OCI-LY7 (cell line): ENCODE data around the gene SCN3A.

ENCODE experiments used
- EZH2phosphoT487 ChIP-seq: fragments of 200-600 bp; sonication (generic); IDR thresholded peaks from 2 replicates; pipeline ENCODE4 v1.6.1; 2018; ENCODE audit warnings: low read depth, borderline replicate concordance, mild to moderate bottlenecking, mixed run types, antibody characterized with exemption, low read length, moderate library complexity, mixed read lengths
- TF ChIP-seq, protein P1 (sequence below): fragments of 200-600 bp; sonication (generic); conservative IDR thresholded peaks from 2 replicates; pipeline ENCODE4 v1.5.1; 2014; ENCODE audit warnings: mild to moderate bottlenecking, antibody characterized with exemption, low read length, moderate library complexity, mixed read lengths

DNA sequence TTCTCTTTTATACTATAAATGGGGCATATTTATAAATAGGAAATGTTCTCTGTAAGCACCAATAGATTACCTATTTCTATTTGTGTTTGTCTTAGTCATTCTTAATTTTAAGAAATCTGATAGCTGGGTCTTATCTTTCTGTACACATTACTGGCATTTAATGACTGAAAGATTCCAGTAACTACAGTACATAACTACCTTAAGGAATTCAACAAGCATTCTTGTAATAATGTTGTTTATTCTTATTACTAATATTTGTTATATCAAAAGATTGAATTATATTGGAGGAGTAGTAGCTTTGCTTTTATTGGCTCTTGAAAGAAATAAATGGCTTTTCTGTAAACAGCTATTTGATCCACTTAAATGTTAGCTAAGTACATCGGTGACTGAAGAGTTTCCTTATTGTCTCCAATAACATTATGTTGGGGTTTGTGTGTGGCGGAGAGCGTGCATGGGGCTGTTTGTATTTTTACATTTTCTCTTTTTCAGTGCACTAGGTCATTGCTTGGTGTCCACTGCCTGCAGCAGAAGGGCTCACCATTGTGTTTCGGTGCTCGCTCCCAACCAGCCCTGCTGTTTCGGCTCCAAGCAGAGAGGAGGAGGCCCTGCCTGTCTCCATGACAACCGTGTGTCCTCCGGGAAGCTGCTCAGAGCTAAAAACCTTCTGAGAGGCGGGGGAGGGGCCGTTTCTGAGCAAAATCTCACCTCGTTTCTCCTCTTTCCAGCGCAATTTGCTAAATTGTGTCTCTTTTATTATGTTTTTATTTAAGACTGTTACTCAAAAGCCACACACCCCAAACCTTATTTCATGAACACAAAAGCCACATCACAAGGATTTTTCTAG is 136.0 kb downstream of the SCN3A start:
- TF ChIP-seq, protein P1, sequence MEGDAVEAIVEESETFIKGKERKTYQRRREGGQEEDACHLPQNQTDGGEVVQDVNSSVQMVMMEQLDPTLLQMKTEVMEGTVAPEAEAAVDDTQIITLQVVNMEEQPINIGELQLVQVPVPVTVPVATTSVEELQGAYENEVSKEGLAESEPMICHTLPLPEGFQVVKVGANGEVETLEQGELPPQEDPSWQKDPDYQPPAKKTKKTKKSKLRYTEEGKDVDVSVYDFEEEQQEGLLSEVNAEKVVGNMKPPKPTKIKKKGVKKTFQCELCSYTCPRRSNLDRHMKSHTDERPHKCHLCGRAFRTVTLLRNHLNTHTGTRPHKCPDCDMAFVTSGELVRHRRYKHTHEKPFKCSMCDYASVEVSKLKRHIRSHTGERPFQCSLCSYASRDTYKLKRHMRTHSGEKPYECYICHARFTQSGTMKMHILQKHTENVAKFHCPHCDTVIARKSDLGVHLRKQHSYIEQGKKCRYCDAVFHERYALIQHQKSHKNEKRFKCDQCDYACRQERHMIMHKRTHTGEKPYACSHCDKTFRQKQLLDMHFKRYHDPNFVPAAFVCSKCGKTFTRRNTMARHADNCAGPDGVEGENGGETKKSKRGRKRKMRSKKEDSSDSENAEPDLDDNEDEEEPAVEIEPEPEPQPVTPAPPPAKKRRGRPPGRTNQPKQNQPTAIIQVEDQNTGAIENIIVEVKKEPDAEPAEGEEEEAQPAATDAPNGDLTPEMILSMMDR = no peak
- no peak for TF ChIP-seq EZH2phosphoT487
